Keratinocyte (primary cell): ENCODE data around the gene CD300H. TPM values are rescaled to one million over a fixed set of nuclear protein-coding genes. Genes with fewer than 3 reads are reported as not detected.

ENCODE experiments used
- DNase-seq: peaks from one replicate; pipeline ENCODE4 v3.0.0-alpha.2; 2011; ENCODE audit warnings: low read depth, missing footprints, low spot score
- FAIRE-seq: peaks from 2 replicates; lab custom pipeline; 2011; peaks lifted over from hg19 to GRCh38; lab: Jason Lieb, UNC
- H2AFZ ChIP-seq: 2 replicates; pipeline ENCODE4 v1.6.0; 2012; ENCODE audit warnings: low read length, control low read depth, inconsistent platforms; ENCODE audit not compliant: control insufficient read depth
- H3K27ac ChIP-seq: 2 replicates; pipeline ENCODE4 v1.5.1; 2011; ENCODE audit warnings: low read length; ENCODE audit not compliant: control insufficient read depth, insufficient read depth
- H3K27me3 ChIP-seq: 3 replicates; pipeline ENCODE4 v1.6.0; 2011; ENCODE audit warnings: low read length; ENCODE audit not compliant: control insufficient read depth, insufficient read depth; ENCODE audit errors: extremely low read depth
- H3K36me3 ChIP-seq, 2 experiments: 2 replicates in 1 of 2; 3 replicates in 1 of 2; pipeline ENCODE4 v1.5.1; 2011; ENCODE audit warnings: low read length in 2 of 2, mild to moderate bottlenecking in 1 of 2; ENCODE audit not compliant: control insufficient read depth in 2 of 2, insufficient read depth in 2 of 2; ENCODE audit errors: extremely low read depth in 1 of 2
- H3K4me1 ChIP-seq: 3 replicates; pipeline ENCODE4 v1.5.1; 2011; ENCODE audit warnings: low read length; ENCODE audit not compliant: control insufficient read depth, insufficient read depth; ENCODE audit errors: extremely low read depth
- H3K4me2 ChIP-seq: 3 replicates; pipeline ENCODE4 v1.6.0; 2011; ENCODE audit warnings: low read depth, low read length; ENCODE audit not compliant: control insufficient read depth, insufficient read depth; ENCODE audit errors: extremely low read depth
- H3K4me3 ChIP-seq, 3 experiments: fragments of 200-600 bp in 1 of 3; sonication (generic) in 1 of 3; 2 replicates in 2 of 3; 3 replicates in 1 of 3; pipeline ENCODE4 v1.5.1; 2011 to 2016; ENCODE audit warnings: low read length in 3 of 3, mild to moderate bottlenecking in 3 of 3, control low read depth in 2 of 3, inconsistent platforms in 1 of 3, low read depth in 1 of 3, mixed read lengths in 1 of 3, mixed run types in 1 of 3, moderate library complexity in 1 of 3; ENCODE audit not compliant: control insufficient read depth in 2 of 3, insufficient read depth in 2 of 3; ENCODE audit errors: extremely low read depth in 1 of 3
- H3K79me2 ChIP-seq: 2 replicates; pipeline ENCODE4 v1.6.0; 2012; ENCODE audit warnings: low read length; ENCODE audit not compliant: control insufficient read depth, insufficient read depth
- H3K9ac ChIP-seq: 3 replicates; pipeline ENCODE4 v1.6.0; 2011; ENCODE audit warnings: low read length; ENCODE audit not compliant: control insufficient read depth, insufficient read depth; ENCODE audit errors: extremely low read depth
- H3K9me1 ChIP-seq: 3 replicates; pipeline ENCODE4 v1.6.0; 2011; ENCODE audit warnings: low read length; ENCODE audit not compliant: control insufficient read depth, insufficient read depth; ENCODE audit errors: extremely low read depth
- H3K9me3 ChIP-seq: 2 replicates; pipeline ENCODE4 v1.5.1; 2012; ENCODE audit warnings: low read depth, low read length; ENCODE audit not compliant: control insufficient read depth
- H4K20me1 ChIP-seq: 3 replicates; pipeline ENCODE4 v1.6.0; 2011; ENCODE audit warnings: low read length; ENCODE audit not compliant: control insufficient read depth, insufficient read depth; ENCODE audit errors: extremely low read depth
- CTCF ChIP-seq, 3 experiments: IDR thresholded peaks in 1 of 3; conservative IDR thresholded peaks in 1 of 3; optimal IDR thresholded peaks in 1 of 3; 2 replicates in 2 of 3; 3 replicates in 1 of 3; pipeline versions ENCODE3 to v1.5.1; 2011; ENCODE audit warnings: low read length in 3 of 3, mild to moderate bottlenecking in 3 of 3, moderate library complexity in 2 of 3, control low read depth in 1 of 3, inconsistent platforms in 1 of 3; ENCODE audit not compliant: insufficient read depth in 2 of 3; ENCODE audit errors: extremely low read depth in 1 of 3
- EZH2 ChIP-seq: IDR thresholded peaks from one replicate; pipeline ENCODE4 v1.6.1; 2012; ENCODE audit warnings: inconsistent platforms, mild to moderate bottlenecking, low read length, moderate library complexity
- dilution Hi-C: fragments of 300-500 bp; cut with MboI; formaldehyde crosslinking; loops from one replicate; pipeline ENCODE4 v1.7.0; 2020; ENCODE audit warnings: low sequenced_read_pairs; ENCODE audit not compliant: extremely low pct_ligation_motif_present
- polyA plus RNA-seq, 5 experiments: library from polyadenylated mRNA; depleted of rRNA in 3 of 5; stranded (reverse) in 3 of 5; stranded (forward) in 1 of 5; unstranded in 1 of 5; fragments of >200 nt; gene quantifications; 1 replicate in 1 of 5; 2 replicates in 3 of 5; 3 replicates in 1 of 5; pipeline versions ENCODE4 v1.2.1 to v1.2.3, GENCODE V29; 2011 to 2012; ENCODE audit warnings: missing spikeins in 2 of 5, low read depth in 1 of 5, low replicate concordance in 1 of 5

CD300H gene
- polyA plus RNA-seq, 1 donor (not counting 4 experiments of a cell fraction or from before 2014, with no cell fraction given) = not detected

- Histone ChIP-seq H3K79me2 (no peaks in the 10 kb centered on the region), H4K20me1 (no peaks in the 10 kb centered on the region), H3K4me2 (no peak overlapping the region), H3K9me1 (no peaks in the 10 kb centered on the region), H3K9ac (no peak overlapping the region), H2AFZ (no peak overlapping the region), H3K27me3 (no peaks in the 10 kb centered on the region), H3K9me3 (no peaks in the 10 kb centered on the region), H3K4me1 (no peaks in the 10 kb centered on the region), H3K4me3 (no peak overlapping the region), H3K36me3 (no peaks in the 10 kb centered on the region), H3K27ac (no peak overlapping the region)
- FAIRE-seq (no peak), DNase-seq (no peak)
- dilution Hi-C loops = no loop called here
- TF ChIP-seq CTCF (optimal IDR thresholded peaks at IDR 0.05 in 1 of 3, IDR thresholded peaks at IDR 0.05 in 1 of 3, conservative IDR thresholded peaks at IDR 0.05 in 1 of 3; ENCODE audit: extremely low read depth in 1 of 3, insufficient read depth in 2 of 3, low read length in 3 of 3) = no peak
- no peak for TF ChIP-seq EZH2
Observed at GRCh38 chr17:74532115-74532514, 35.2 kb downstream of the CD300H start.

DNA sequence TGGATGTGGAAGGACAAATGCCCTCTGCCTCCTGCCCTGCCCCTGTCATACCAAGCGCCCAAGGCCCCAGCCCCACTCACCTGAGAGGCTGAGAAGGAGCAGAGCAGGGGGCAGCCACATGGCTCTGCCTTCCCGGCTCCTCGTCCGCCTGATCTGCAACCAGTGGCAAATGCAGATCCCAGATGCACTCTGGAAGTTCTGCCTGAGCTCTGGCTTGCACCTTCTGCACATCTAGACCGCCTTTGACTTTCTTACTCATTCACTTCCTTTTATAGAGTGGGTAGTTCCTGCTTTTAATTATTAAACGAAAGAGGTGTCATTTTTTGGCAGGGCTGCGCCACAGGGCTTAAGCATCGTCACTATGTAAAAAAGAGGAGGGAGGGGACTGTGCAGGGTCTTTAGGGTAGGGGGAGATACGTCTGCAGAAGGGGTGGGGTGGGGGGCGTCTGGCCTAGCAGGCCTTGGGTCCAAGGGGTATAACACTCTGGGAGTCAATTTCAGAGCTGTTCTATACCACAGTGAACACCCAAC is 36.0 kb downstream of the CD300H start, which contains the start of gene CD300LB:
CD300LB (minus strand) TSS at position 245 of the 531 bp plus-strand sequence; CDS start at position 120, 125 bp downstream.
- no peaks in the 10 kb centered on the region for H3K36me3 ChIP-seq
- no peaks in the 10 kb centered on the region for H4K20me1 ChIP-seq
- no peaks in the 10 kb centered on the region for H3K9me3 ChIP-seq
- H3K9ac ChIP-seq = no peak within 1 kb of the TSS
- H3K4me2 ChIP-seq = no peak within 1 kb of the TSS
- DNase-seq (no peak), FAIRE-seq (no peak)
- no peak within 1 kb of the TSS for H2AFZ ChIP-seq
- no peaks in the 10 kb centered on the region for H3K27me3 ChIP-seq
- no peaks in the 10 kb centered on the region for H3K4me1 ChIP-seq
- TF ChIP-seq EZH2 = no peak
- no peak for TF ChIP-seq CTCF (optimal IDR thresholded peaks at IDR 0.05 in 1 of 3, IDR thresholded peaks at IDR 0.05 in 1 of 3, conservative IDR thresholded peaks at IDR 0.05 in 1 of 3; ENCODE audit: extremely low read depth in 1 of 3, insufficient read depth in 2 of 3, low read length in 3 of 3)
- H3K79me2 ChIP-seq = no peaks in the 10 kb centered on the region
- no peaks in the 10 kb centered on the region for H3K9me1 ChIP-seq
- dilution Hi-C loops = no loop called here
- H3K27ac ChIP-seq = no peak within 1 kb of the TSS
- no peak within 1 kb of the TSS for H3K4me3 ChIP-seq
